Epidermal melanocyte (primary cell): ENCODE measurements around the gene CENPP.
"Not testable (repeated sequence)": the region's sequence is repeated elsewhere in the genome, so short reads cannot be mapped to it uniquely, and the experiment has no call there.

Experiments
- DNase-seq: peaks from one replicate; pipeline ENCODE4 v3.0.0; 2011; ENCODE audit warnings: low spot score; ENCODE audit not compliant: insufficient read length

CENPP gene

DNA sequence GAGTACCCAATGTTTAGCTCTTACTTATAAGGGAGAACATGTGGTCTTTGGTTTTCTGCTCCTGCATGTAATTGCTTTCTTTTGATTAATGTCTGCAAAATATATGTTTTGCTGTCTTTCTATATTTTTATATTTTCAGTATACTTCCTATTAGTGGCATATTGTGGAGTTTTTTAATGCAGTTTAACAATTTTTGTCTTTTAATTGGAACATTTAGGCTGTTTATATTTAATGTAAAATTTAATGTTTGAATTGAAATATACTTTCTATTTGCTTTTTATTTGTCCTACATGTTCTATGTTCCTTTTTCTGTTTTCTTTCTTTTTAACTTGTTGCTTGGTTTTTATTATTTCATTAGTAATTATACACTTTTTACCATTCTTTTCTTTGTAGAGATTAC, 205.1 kb downstream of the CENPP start:
- no peak for DNase-seq

DNA sequence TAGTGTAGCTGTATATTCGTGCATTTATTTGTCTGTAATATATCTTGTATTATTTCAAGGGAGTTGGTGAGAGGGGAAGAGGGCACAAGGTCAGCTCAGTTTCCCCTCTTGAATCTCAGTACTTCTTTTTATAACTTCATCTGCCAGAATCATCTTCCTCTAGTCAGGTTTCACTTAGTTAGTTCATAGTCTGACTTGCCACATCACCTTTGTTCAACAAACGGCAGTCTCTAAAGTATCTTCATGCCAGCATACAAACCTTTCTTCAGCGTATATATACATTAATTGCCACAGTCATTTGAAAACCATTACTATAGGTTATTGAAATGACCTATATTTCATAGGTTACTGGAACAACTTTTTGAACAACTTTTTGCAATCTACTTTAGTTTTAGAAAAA, 208.5 kb downstream of the CENPP start:
- no peak for DNase-seq

DNA sequence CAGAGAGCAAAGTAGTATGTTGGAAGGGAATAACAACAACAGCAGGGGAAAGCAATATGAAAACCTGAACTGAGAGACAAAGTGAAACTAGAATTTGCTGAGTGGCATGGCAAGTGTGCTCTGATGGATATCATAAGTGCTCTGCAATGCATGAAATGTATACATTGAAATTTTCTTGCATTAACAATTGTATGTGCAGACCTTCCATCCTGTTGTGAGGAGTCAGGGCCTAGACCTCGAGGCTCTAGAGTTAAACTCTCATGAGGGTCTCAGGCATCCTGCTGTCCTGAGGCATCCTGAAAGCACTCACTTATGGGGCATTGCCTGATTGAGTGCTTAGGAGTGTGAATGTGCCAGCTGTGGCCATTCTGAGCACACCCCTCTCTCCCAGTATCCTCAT, 208.9 kb downstream of the CENPP start:
- no peak for DNase-seq

DNA sequence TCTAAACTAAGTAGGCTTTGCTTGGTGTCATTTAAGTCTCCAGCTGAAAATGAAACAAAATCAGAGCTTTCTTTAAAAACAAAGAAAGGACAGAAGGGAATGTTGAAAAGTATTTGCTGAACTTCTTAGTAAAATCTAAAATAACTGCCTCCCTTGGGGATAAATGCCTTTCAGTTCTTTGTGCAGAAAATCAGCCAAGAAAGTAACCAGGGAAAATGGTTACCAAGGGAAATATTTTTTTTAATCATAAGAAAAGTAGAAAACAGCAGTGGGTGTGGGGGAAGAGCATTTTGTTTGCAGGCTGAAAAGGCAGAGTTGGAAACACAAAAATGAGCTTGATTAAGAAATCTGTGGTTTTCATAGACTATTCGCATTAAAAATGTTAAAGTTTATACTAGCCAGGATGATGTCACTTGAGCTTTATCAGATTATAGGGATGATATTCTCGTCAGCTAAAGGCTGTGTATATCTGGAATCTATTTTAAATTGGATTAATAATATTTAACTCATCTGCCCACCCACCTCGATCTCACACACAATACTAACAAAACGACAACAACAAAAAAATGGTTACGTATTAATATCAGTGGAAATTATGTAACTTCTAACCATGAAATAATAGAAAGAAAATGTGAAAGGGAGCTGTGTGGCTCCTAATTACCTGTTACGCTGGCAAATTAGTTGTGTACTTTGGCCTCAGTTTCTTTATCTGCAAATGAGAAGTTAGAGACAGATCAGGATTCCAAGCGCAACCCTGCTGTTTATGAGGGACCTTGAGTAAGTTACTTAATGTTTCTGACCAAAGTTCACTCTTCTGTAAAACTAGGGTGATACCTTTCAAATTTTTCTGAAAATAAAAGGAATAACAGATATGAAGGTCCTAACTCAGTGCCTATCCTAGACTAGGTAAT, 210.4 kb downstream of the CENPP start, which contains the start of gene ECM2:
Gene ECM2 (minus strand): TSS at position 51 of the 911 bp plus-strand sequence. CDS start 13,124 bp downstream, outside the sequence.
- no peak for DNase-seq

DNA sequence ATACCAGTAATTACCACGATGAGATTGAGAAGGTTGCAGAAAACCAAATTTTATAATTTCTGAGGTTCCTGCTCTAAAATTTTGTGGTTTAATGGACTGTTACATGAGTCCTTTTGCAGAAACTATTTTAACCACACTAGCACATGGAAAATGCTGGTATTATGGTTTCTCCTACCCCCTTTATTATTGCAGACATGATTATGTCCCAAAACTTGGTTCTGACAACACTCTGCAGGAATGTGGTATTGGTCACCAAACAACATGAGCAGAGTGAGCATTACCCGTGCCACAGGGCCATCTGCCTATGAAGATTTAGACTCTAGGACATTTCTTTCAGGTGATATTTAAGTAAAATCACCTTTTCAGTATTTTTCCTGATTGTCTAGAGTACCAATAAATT, 212.8 kb downstream of the CENPP start:
- DNase-seq: peak; percentile 30

DNA sequence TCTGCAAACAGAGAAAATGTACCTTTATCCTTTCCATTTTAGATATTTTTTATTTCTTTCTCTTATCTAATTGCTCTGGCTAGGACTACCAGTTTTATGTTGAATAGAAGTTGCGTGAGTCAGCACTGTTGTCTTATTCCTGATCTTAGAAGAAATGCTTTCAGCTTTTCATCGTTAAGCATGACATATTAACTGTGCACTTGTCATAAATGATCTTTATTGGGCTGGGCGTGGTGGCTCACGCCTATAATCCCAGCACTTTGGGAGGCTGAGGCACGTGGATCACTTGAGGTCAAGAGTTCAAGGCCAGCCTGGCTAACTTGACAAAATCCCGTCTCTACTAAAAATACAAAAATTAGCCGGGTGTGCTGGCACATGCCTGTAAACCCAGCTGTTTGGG, 218.2 kb downstream of the CENPP start:
- DNase-seq: no peak

DNA sequence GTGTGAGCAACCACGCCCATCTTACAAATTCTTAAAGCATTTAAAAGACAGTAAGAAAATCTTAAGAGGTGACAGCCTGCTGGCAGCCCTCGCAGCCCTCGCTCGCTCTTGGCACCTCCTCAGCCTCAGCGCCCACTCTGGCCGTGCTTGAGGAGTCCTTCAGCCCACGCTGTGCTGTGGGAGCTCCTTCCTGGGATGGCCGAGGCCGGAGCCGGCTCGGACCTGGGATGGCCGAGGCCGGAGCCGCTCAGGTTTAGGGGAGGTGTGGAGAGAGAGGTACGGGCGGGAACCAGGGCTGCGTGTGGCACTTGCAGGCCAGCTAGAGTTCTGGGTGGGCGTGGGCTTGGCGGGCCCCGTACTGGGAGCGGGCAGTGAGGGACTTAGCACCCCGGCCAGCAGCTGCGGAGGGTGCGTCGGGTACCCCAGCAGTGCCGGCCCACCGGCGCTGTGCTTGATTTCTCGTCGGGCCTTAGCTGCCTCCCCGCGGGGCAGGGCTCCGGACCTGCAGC, 219.3 kb downstream of the CENPP start:
- DNase-seq: no peak

DNA sequence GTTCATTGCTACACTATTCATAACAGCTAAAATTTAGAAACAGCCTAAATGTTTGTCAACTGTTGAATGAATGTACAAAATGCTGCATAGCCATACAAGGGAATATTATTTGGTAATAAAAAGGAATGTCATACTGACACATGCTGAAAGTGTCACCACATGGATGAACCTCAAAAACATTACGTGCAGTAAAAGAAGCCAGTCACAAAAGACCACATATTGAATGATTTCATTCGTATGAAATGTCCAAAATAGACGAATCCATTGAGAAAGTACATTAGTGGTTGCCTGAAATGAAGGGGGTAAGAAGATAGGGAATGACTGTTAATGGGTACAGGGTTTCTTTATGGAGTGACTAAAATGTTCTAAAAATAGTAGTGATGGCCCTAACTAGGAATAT, 221.6 kb downstream of the CENPP start:
- no peak for DNase-seq

DNA sequence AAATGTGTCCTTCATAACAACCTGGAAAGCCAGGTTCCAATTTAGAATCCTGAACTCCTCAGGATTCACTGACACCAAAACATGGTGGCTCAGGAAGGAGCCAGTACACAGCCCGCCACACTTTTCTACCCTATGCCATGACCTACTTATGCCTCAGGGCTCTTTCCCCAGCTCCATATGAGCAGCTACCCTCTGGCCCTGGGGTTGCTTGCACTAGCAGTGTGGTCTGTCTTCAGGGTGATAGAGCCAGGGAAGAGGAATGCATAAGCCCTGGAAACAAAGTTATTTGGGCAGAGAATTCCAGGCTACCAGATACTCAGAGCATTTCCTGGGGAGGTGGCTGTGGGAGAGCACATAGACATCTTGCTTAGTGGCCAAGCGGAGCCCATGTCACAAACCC, 225.0 kb downstream of the CENPP start:
- no peak for DNase-seq

DNA sequence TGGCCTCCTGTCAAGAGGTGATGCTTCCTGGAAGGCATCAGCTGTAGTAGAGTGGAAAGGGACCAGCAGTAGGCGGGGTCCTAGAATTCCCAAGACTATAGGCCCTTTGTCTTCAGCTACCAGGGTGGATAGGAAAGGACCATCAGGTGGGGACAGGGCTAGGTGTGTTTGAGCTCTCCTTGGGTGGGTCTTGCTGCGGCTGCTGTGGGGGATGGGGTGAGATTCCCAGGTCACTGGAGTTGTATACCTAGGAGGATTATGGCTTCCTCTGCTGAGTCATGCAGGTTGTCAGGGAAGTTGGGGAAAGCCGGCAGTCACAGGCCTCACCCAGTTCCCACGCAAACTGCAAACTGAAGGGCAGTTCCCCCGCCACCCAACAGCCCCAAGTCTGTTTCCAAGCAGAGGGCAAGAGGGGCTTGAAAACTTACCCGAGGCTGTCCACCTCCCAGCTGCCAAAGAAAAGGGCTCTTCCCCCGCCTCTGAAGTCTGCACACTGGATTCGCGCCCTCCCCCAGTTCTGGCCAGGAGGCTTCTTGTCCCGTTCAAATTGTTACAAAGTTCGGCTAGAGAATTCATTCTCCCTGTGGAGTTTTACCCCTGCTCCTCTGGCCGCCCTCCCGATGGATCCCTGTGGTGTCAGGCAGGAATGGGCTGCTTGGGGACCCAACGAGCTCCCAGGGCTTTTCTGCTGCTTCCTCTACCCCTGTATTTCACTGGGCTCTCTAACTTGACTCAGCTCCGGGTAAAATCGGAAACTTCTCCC, 233.0 kb downstream of the CENPP start:
- DNase-seq: no peak

DNA sequence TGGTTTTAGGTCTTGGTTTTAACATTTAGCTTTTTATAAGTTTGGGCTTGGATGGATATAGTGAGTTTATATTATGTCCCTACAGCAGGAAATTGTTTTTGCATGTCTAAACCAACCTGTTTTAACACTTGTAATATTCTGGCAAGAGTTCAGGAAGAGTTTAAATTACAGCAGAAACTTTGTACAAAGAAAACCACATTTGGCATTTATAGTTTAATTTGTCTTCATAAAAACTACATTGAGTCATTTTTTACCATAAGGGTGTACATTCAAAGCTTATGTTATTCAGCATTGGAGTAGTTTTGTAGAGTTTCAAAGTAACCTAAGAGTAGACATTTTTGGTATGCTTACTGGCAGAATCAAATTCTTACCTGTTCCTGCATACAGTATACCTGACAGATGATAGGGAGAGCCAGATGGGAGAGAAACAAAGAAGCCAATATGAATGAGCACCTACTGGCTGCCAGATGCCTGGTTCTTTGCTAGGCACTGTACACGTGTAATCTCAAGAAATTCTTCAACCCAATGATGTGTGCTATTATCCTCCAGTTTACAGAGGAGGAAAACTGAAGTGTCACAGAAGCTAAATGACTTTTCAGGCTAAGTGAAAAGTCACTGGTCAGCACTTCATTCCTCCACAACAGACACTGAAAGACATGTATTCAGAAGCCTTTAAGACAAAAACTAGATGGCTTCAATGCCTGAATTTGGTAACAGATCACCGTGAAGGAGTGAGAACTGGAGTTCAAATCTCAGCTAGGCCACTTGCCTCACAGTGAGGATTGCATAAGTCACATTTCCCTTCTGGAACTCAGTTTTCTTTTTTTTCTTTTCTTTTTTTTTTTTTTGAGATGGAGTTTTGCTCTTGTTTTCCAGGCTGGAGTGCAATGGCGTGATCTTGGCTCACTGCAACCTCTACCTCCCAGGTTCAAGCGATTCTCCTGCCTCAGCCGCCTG, 235.9 kb downstream of the CENPP start:
- DNase-seq: no peak

DNA sequence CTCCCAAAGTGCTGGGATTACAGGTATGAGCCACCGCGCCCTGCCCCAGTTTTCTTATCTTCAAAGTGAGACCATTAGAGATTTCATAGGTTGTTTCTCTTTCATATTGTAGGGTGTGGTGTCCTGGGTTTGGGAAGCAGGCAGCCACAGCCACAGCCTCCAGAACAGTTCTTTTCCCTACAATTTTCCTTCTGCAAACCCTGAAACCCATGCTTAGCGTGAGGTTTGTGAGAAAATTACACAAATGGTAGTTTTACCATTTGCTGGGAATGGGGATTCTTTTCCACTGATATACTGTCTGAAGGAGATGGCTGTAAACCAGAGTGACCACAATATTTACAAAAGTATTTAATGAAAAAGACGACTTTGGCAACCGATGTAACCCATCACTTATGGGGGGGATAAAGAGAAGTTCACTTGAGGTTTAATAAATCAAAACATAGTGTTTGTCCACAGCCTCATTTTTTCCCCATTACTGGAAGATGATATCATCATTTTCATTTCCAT, 236.8 kb downstream of the CENPP start:
- DNase-seq: no peak

DNA sequence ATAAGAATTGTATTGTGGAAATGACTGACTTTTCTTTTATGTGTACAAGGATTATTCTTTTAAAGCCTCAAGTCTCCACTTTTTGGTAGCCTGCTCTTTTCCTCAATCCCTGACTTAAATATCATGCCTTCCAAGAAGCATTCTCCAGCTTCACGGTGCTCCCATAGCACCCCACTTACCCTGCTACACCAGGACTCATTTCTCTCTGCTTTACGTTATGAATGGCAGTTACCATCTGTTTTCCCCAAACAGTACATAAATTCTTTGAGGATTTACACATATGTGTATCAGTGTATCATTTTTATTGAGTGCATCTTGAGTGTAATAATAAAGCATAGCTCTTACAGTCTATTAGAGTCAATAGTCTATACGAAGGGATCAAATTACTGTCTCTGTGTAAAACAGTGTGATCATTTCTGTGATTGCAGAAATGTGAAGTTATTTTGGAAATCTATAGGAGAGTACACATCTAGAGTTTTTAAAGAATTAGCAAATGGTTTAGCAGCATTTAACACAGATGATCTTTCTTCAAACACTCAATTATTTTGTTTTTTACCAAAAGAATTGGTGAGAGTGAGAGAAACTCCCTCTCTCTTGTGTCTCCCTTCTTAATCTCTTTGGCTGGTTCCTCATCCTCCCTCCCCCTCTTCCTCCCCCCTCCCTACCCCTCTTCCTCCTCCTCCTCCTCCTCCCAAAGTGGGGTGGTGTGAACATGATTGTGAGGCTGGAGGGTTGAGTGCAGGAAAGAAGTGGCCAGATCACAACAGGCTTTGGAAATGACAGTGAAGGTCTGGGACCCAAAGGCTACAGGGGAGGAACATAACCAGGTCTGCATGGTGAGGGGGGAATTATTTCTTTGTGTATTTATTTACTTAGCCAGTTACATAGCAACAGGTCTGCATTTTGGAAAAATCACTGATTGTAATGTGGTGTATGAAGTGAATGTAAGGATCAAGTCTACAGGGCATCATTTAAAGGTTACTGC, 237.7 kb downstream of the CENPP start:
- DNase-seq: no peak

DNA sequence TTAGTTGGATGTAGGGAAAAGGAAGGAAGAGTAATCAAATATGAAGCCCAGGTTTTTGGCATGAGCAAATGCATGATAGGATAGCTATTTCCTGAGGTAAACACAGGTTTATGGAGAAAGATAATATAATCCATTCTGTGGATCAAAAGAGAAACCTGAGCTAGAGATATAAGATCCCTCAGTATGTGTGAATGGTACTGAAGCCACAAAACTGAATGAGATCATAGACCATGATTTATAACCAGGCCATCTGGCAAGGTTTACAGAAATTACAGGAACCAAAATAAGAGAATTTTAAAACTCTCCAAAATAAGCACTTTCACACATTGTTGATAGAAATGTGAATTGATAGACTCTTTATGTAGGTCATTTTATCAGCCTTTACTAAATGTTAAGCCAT, 238.8 kb downstream of the CENPP start:
- no peak for DNase-seq

DNA sequence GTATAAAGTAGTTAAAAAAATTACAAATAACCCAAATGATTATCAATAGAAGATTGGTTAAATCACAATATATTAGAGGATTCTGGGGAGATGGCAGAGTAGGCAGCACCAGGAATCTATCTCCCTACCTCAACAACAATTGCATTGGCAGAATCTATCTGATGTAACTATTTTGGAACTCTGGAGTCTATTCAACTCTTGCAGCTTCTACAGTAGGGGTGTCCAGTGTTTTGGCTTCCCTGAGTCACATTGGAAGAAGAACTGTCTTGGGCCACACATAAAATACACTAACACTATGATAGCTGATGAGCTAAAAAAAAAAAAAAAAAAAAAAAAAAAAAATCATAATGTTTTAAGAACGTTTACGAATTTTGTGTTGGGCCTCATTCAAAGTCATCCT, 239.2 kb downstream of the CENPP start:
- no peak for DNase-seq

DNA sequence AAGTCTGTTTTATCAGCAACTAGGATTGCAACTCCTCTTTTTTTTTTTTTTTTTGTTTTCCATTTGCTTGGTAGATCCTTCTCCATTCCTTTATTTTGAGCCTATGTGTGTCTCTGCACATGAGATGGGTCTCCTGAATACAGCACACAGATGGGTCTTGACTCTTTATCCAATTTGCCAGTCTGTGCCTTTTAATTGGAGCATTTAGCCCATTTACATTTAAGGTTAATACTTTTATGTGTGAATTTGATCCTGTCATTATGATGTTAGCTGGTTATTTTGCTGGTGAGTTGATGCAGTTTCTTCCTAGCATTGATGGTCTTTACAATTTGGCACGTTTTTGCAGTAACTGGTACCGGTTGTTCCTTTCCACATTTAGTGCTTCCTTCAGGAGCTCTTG, 246.1 kb downstream of the CENPP start:
- not testable (repeated sequence) for DNase-seq

DNA sequence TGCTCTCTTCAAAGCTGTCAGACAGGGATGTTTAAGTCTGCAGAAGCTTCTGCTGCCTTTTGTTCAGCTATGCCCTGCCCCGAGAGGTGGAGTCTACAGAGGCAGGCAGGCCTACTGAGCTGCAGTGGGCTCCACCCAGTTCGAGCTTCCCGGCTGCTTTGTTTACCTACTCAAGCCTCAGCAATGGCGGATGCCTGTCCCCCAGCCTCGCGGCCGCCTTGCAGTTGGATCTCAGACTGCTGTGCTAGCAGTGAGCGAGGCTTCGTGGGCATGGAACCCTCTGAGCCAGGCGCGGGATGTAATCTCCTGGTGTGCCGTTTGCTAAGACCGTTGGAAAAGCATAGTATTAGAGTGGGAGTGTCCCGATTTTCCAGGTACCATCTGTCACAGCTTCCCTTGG, 247.9 kb downstream of the CENPP start:
- DNase-seq: not testable (repeated sequence)

DNA sequence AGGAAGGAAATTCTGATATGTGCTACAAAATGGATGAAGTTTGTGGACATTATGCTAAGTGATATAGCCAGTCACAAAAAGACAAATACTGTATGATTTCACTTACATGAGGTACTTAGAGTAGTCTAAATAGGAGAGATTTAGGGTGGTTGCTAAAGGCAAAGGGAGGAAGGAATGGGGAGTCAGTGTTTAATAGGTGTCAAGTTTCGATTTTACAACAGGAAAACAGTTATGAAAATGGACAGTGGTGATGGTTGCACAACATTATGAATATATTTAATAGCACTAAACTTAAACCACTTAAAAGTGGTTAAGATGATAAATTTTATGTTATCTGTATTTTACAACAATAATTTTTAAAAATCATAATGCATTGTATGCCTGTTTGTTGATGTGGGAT, 250.4 kb downstream of the CENPP start:
- DNase-seq: no peak

DNA sequence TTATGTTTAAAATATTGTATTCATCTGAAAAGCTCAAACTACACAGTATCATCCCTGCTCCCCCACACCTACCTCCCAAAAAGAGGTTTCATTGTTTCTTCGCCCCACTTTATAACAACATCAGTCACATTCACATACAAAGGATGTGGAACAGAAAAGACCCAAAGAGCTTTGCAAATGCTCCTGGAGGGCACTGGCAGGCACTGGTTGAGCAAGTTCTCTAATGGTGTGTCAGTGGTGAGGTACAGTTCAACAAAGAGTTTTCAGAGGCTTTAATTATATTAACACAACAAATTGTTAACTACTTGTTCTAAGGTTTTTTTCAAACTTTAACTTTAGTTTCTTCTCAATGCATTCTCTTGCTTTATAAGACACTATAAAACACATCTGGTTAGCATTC, 264.2 kb downstream of the CENPP start:
- no peak for DNase-seq

DNA sequence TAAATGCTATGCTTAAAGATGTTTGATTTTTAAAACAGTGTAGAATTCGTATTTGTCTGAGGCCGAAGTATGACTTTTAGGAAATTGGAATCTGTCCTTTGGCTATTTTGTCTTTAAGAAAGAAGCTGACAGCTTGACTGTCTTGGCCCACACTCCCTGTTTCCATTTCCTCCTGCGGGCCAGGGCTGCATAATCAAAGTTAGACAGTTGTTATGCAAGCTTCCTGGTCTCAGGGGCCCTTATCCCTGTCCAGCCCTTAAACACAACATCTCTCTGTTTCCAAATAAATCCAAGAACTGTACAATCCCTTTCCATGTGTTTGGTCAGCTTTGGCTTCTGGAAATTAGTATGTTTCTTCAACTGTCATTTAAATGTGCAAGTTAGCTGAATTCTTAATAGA, 264.6 kb downstream of the CENPP start:
- DNase-seq: peak; percentile 63
